Progenitor cell of endocrine pancreas (in vitro differentiated cells): ENCODE measurements around the gene VWA8. TPM values are rescaled to one million over a fixed set of nuclear protein-coding genes. Genes with fewer than 3 reads are reported as not detected.

Source experiments
- DNase-seq: peaks from one replicate; pipeline ENCODE4 v3.0.0; 2021; ENCODE audit warnings: low spot score; ENCODE audit not compliant: unreplicated experiment
- H3K27ac Mint-ChIP-seq: 2 replicates; pipeline ENCODE4 v1.8.0; 2021; ENCODE audit warnings: mild to moderate bottlenecking, moderate library complexity, mixed read lengths
- H3K27me3 Mint-ChIP-seq: 2 replicates; pipeline ENCODE4 v1.8.0; 2021; ENCODE audit warnings: mixed read lengths
- H3K36me3 Mint-ChIP-seq: 2 replicates; pipeline ENCODE4 v1.8.0; 2022; ENCODE audit warnings: mixed read lengths; ENCODE audit not compliant: insufficient read depth
- H3K4me1 Mint-ChIP-seq: 2 replicates; pipeline ENCODE4 v1.8.0; 2021; ENCODE audit warnings: low read depth, mixed read lengths
- H3K4me3 Mint-ChIP-seq: 2 replicates; pipeline ENCODE4 v1.8.0; 2021; ENCODE audit warnings: low read depth, mild to moderate bottlenecking, moderate library complexity, mixed read lengths
- H3K9me3 Mint-ChIP-seq: 2 replicates; pipeline ENCODE4 v1.8.0; 2021; ENCODE audit warnings: low read depth, mixed read lengths
- total RNA-seq: library from RNA; stranded (reverse); gene quantifications from 2 replicates; pipeline ENCODE4 v1.2.1, GENCODE V29; 2021
- TF ChIP-seq, protein P1 (sequence below): fragments of 200-600 bp; sonication (generic); IDR thresholded peaks from one replicate; pipeline ENCODE4 v1.5.0; 2021; ENCODE audit warnings: antibody characterized with exemption, mild to moderate bottlenecking; ENCODE audit not compliant: unreplicated experiment

VWA8 gene
- total RNA-seq, 1 donor from 2014 or later: 24.1 TPM

DNA sequence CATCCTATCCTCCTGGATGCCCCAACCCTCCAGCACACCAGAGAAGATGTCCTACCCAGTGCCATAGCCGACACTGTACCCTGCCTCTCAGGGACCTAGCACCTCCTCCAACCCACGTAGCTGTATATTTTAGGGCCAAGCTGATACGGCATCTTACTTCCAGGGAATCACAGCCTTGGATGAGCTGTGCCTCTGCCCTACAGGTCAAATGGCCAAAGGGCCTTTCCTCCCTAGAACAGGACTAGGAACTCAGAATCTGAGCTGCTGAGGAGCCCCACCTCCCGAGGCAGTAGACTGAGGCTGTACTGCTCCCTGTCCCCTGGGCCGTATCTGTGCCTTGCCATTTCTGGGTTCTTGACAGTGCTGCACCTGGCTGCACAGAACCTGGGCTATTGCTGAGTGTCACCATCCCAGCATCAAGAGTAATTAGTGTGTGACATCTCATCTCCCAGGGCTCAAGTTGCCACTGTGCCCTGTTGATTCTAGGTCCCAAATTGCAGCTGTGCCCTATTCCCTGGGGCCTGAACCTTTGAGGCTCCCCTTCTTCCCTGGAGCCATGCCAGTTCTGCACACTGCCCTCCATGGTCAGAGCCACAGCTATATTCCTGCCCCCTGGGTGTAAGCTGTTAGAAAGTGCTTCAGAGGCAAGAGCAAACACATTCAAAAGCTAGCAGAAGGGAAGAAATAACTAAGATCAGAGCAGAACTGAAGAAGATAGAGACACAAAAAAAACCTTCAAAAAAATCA, 41.0 kb downstream of the VWA8 start:
- Mint-ChIP-seq H3K36me3 (peaks cover 24% of the 10 kb centered on the region), H3K27me3 (no peaks in the 10 kb centered on the region), H3K9me3 (peaks cover 18% of the 10 kb centered on the region), H3K4me1 (peaks cover 11% of the 10 kb centered on the region), H3K27ac (no peak overlapping the region), H3K4me3 (no peak overlapping the region)
- no peak for DNase-seq
- TF ChIP-seq, protein P1, sequence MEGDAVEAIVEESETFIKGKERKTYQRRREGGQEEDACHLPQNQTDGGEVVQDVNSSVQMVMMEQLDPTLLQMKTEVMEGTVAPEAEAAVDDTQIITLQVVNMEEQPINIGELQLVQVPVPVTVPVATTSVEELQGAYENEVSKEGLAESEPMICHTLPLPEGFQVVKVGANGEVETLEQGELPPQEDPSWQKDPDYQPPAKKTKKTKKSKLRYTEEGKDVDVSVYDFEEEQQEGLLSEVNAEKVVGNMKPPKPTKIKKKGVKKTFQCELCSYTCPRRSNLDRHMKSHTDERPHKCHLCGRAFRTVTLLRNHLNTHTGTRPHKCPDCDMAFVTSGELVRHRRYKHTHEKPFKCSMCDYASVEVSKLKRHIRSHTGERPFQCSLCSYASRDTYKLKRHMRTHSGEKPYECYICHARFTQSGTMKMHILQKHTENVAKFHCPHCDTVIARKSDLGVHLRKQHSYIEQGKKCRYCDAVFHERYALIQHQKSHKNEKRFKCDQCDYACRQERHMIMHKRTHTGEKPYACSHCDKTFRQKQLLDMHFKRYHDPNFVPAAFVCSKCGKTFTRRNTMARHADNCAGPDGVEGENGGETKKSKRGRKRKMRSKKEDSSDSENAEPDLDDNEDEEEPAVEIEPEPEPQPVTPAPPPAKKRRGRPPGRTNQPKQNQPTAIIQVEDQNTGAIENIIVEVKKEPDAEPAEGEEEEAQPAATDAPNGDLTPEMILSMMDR: no peak

DNA sequence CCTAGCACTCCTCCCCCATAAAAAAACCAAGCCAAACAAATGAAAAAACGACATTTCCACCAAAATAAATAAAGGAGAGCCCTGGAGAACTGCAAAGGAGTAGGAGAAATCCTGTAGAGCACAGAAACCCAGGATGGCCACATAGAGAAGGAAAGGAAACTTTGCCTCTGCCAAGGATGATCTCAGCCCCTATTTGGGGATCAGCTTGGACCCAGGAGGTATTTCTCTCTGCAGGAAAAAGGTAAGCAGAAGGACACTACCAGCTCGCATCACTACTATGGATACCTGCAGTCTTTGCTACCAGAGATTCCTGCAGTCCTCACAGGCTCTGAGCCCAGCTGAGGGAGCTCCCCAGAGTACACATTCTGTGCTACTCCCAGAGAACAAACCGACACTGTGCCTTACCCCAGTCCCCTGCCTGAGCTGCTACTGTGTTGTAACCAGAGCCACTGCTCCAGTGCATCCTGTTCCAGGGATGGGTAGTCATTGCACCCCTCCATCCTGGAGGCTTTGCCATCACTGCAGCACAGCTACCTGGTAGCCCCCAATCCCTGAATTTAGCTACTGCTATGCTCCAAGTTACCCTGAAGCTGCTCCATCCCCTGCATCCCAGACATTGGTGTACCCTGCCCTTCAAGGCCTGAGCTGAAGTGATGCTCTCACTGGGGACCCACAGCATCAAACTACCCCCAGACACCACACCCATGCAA, 41.7 kb downstream of the VWA8 start:
- peaks cover 11% of the 10 kb centered on the region for H3K4me1 Mint-ChIP-seq
- peaks cover 15% of the 10 kb centered on the region for H3K9me3 Mint-ChIP-seq
- DNase-seq: no peak
- TF ChIP-seq, protein P1: no peak
- H3K27me3 Mint-ChIP-seq: no peaks in the 10 kb centered on the region
- no peak overlapping the region for H3K4me3 Mint-ChIP-seq
- peaks cover 20% of the 10 kb centered on the region for H3K36me3 Mint-ChIP-seq
- no peak overlapping the region for H3K27ac Mint-ChIP-seq

DNA sequence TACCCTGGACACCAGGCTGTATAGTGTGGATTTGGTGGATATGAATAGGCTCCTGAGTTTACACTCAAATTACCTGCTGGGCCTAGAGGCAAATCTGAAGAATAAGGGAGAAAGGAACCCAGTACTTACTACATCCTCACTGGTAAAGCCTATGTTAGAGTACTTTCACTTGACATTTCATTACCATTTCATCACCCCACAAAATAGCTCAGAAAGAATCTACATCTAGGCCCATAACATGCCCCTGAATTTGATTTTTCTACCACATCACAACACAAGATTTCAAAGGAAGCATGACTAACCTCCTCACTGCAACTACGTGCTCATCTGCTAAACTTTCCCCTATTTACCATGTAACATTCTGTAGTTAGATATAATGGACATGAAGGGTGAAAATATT, 43.3 kb downstream of the VWA8 start:
- TF ChIP-seq, protein P1: no peak
- no peaks in the 10 kb centered on the region for H3K27me3 Mint-ChIP-seq
- DNase-seq: no peak
- no peak overlapping the region for H3K27ac Mint-ChIP-seq
- peaks cover 11% of the 10 kb centered on the region for H3K4me1 Mint-ChIP-seq
- peaks cover 8% of the 10 kb centered on the region for H3K36me3 Mint-ChIP-seq
- no peak overlapping the region for H3K4me3 Mint-ChIP-seq
- peaks cover 6% of the 10 kb centered on the region for H3K9me3 Mint-ChIP-seq

DNA sequence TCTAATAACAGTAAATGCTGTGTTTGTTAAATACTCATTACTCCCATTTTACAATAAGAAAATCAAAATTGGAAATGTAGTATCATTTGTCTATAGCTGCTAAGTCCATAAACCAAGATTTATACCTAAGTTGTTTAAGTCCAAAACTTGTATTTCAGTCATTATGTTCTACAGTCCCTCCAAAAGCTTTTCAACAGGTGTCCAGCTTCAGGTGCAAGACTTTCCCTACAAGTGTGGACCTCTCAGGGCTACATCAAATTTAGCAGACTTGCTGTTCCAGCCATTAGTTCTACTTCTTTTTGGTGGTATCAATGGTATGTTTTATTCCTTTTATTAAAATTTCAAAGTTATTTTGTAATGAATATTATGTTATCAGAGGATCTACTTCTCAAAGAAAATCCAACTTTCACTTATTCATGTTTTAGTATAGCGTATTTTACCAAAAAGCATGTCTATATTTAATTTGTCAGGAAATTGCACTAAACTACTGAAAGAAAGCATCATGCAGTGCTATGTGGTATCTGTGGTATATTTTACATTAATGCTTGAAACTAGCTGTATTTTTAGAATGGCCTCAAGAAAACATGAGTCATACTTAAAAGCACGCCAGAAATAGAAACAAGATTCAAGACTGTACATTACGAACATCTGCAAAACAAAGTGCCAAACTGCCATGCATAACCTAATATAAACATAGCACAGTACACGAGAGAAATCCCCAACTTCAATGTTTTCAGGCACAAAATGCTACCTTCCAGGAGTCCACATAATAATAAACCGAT, 44.5 kb downstream of the VWA8 start:
- Mint-ChIP-seq H3K9me3 (peaks cover under 1% of the 10 kb centered on the region), H3K36me3 (peaks cover under 1% of the 10 kb centered on the region), H3K4me1 (peaks cover 9% of the 10 kb centered on the region), H3K27me3 (no peaks in the 10 kb centered on the region), H3K27ac (no peak overlapping the region), H3K4me3 (no peak overlapping the region)
- TF ChIP-seq, protein P1: no peak
- no peak for DNase-seq

DNA sequence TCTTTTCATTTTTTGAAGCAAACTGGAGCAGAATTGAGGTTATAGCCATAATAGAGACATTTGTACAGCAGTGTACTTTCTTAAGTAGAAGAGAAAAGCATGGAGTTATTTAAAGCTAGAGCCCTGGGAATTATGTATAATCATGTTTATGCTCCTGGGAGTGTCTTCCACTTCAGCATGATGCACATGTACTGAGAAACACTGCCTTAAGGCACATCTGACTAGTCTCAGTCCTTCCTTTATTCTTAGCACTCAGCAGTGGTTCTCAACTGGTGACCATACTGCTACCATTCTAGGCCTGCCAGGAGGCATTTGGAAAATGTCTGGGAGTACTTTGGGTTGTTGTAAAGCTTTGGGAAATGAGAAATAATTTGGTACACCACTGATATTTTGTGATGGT, 45.8 kb downstream of the VWA8 start:
- H3K9me3 Mint-ChIP-seq: no peaks in the 10 kb centered on the region
- H3K27me3 Mint-ChIP-seq: no peaks in the 10 kb centered on the region
- TF ChIP-seq, protein P1: no peak
- H3K4me1 Mint-ChIP-seq: peaks cover 3% of the 10 kb centered on the region
- H3K36me3 Mint-ChIP-seq: no peaks in the 10 kb centered on the region
- H3K27ac Mint-ChIP-seq: no peak overlapping the region
- no peak overlapping the region for H3K4me3 Mint-ChIP-seq
- DNase-seq: no peak
